Measurements from ENCODE around the gene SIMC1.

SIMC1 gene

DNA sequence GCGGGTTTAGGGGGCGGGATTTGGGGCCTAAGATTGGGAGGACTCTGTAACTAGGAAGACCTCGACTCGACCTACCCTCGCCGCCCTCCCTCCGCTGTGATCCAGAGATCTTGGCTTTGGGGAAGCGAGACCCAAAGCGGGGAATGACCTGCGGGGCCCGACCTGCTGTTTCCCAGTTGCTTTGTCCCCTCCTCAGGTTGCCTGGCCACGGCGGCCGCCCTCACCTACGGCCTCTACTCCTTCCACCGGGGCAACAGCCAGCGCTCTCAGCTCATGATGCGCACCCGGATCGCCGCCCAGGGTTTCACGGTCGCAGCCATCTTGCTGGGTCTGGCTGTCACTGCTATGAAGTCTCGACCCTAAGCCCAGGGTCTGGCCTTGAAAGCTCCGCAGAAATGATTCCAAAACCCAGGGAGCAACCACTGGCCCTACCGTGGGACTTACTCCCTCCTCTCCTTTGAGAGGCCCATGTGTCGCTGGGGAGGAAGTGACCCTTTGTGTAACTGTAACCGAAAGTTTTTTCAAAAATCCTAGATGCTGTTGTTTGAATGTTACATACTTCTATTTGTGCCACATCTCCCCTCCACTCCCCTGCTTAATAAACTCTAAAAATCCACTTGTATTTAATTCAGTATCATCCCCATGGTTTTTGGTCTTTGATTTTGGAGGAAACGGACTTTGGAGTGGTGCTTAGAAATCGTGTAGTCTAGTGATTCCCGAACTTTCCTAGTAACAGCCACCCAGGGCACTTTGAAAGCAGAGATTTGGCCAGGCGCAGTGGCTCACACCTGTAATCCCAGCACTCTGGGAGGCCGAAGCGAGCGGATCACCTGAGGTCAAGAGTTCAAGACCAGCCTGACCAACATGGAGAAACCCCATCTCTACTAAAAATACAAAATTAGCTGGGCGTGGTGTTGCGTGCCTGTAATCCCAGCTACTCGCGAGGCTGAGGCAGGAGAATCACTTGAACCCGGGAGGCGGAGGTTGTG lies 151.2 kb downstream of the SIMC1 start:
- no peak for DNase-seq

DNA sequence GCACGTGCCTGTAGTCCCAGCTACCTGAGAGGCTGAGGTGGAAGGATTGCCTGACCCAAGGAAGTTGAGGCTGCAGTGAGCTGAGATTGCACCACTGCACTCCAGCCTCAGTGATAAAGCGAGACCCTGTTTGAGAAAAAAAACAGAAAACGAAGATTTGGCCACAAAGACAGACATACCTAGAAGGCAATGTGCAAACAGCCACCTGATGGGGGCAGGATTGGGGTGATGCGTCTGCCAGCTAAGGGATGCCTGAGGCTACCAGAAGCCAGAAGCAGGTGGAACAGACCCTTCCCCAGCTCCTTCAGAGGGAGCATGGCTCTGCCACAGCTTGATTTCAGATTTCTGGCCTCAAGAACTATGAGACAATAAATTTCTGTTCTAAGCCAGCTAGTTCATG lies 153.3 kb downstream of the SIMC1 start:
- no peak for DNase-seq

DNA sequence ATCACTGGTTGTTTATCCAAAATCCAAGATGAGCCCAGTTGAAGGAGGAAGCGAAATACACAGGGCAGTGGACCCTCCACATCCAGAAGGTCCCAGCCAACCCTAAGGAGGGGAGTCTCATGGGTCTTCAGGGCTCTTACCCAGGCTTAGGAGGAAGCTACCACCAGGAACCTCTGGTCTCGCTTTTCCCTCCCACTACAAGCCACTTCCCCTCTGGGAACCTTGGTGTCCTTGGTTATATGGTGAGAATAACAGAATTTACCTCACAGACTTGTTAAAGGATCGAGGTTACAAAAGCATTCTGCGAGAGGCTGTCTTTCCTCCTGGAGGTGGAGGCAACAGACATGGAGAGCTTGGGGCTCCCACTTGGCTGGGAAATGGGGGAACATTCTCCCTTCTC lies 153.8 kb downstream of the SIMC1 start:
- DNase-seq, result no peak

DNA sequence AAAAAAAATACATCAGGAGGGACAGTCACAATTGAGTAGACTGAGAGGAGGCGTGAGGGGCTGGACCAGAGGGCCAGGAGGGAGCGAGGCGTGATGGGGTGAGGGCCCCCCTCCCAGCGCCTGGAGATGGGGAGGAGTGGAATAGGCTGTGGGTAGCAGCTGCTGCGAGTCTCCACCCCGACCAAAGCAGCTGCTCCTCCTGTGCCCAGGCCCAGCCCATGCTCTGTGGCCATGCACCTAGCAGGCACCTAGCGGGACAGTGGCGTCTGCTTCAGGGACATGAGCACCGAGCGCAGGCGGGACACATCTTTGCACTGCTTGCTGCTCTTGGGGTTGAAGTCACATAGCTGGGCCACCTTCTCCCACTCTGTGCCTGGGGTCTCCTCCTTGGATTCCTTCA lies 154.3 kb downstream of the SIMC1 start:
- DNase-seq, result no peak

DNA sequence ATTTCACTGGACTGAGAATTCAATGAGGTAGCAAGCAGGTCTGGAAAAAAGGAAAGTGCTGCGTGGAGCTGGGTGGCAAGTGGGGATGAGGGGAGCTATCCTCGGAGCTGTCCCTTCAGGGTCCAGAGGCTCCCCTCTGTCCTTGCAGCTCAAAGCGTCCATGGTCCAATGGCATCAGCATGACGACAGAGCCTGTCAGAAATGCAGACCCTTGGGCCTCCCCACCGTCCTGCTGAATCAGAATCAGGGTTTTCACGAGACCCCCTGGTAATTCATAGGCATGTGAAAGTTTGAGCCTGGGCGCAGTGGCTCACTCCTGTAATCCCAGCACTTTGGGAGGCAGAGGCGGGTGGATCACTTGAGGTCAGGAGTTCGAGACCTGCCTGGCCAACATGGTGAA lies 155.9 kb downstream of the SIMC1 start:
- no peak for DNase-seq

DNA sequence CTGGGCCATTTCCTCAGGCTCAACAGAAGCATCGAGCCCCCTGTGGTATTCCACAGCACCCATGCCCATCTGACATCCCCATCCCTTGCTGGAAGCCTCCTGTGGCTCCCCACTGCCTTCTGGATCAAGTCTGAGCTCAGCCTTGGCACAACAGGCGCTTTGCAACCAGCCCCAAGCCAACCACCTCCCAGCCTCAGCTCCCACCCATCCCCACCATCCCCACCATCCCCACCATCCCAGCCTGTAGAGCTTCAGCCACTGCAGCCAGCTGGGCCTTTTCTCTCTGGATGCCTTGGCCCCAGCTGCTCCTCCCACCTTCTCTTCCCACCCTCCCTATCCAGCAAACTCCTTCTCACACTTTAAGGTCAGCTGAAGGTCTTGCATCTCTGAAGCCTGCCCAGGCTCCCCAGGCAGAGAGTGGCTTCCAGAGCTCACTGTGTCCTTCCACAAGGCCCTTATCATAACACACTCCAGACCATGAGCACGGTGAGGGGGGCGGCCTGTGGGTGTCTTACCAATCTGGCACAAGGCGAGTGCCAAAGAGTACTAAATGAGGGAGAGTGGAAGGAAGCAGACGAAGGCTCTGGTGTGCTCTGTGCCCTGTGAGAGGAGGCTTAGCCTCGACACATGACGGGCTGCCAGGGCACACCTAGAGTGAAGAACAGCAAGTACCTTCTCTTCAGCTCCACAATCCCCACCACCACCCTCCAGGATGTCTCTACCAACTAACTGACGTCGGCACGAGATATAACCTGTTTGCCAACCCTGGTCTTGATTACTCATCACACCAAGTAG lies 156.9 kb downstream of the SIMC1 start:
- no peak for DNase-seq
